Activated CD4-positive, alpha-beta T cell treated with anti-CD3 and anti-CD28 coated beads for 4 hours (primary cell): ENCODE data around the gene HOXD10.

Experiments
- DNase-seq, 2 donors: peaks; one replicate each; pipeline ENCODE4 v3.0.0-alpha.2; 2020

The HOXD10 gene

GRCh38 chr2:176165370-176166050 lies 48.9 kb downstream of the HOXD10 start:
- DNase-seq = no peak

- no peak for DNase-seq
These were observed 49.7 kb downstream of the HOXD10 start for GRCh38 chr2:176166272-176166671.

DNA sequence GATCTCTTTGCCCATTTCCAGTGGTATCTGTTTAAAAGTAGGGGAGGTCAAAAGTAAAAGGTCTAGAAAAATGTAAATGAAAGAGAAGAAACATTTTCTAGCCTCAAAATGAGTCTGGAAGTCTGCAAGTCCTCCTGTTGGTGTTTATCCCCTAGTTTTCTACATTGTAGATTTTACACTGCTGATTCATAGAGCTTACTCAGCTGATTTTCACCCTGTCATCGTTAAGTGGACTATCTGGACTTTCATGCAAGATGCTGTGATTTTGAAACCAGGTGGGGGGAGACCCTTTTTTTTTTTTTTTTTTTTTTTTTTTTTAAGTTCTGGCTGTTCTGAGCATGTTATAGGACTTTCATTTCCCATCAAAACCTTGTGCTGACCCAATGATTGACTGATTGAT lies 50.8 kb downstream of the HOXD10 start:
- DNase-seq = no peak

DNA sequence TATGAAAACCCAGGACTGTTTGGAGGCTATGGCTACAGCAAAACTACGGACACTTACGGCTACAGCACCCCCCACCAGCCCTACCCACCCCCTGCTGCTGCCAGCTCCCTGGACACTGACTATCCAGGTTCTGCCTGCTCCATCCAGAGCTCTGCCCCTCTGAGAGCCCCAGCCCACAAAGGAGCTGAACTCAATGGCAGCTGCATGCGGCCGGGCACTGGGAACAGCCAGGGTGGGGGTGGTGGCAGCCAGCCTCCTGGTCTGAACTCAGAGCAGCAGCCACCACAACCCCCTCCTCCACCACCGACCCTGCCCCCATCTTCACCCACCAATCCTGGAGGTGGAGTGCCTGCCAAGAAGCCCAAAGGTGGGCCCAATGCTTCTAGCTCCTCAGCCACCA lies 52.6 kb downstream of the HOXD10 start:
- no peak for DNase-seq
